Panc1 (cell line): ENCODE results near the gene MARVELD3. TPM values are rescaled to one million over a fixed set of nuclear protein-coding genes. Genes with fewer than 3 reads are reported as not detected.
"Not testable (repeated sequence)": the region's sequence is repeated elsewhere in the genome, so short reads cannot be mapped to it uniquely, and the experiment has no call there.

Source experiments
- ATAC-seq: fragments of 200-7000 bp; cut with Tn5 transposase; 2 replicates; pipeline ENCODE4 v1.9.1; 2020; ENCODE audit warnings: mild to moderate bottlenecking, moderate library complexity
- BruUV-seq: library from RNA; stranded (reverse); fragments of 400-500 nt; replicated peaks from 2 replicates; lab custom pipeline; 2021; lab: Mats Ljungman, UMichigan
- CTCF ChIA-PET: fragments of 300-600 bp; sonication (Branson Sonifier 250); formaldehyde crosslinking; loops from one replicate; lab custom pipeline; 2022; ENCODE audit warnings: antibody characterized with exemption; lab: Charles Lee
- POLR2A ChIA-PET: fragments of 300-600 bp; sonication (Branson Sonifier 250); formaldehyde crosslinking; loops from one replicate; lab custom pipeline; 2022; ENCODE audit warnings: antibody characterized with exemption; lab: Charles Lee
- DNase-seq: peaks from one replicate; pipeline ENCODE4 v3.0.0-alpha.2; 2010; ENCODE audit warnings: low read depth, low spot score
- H3K27ac ChIP-seq: 2 replicates; pipeline ENCODE4 v1.5.1; 2011; ENCODE audit warnings: mild to moderate bottlenecking, low read length, inconsistent platforms
- H3K27me3 ChIP-seq: fragments of 200-500 bp; sonication (Bioruptor generic); 2 replicates; pipeline ENCODE4 v1.6.0; 2014; ENCODE audit warnings: low read length, inconsistent platforms; ENCODE audit not compliant: control insufficient read depth, insufficient read depth
- H3K36me3 ChIP-seq: fragments of 200-500 bp; sonication (Bioruptor generic); 2 replicates; pipeline ENCODE4 v1.5.1; 2014; ENCODE audit warnings: inconsistent platforms, mild to moderate bottlenecking, low read length, moderate library complexity; ENCODE audit not compliant: control insufficient read depth, insufficient read depth
- H3K4me1 ChIP-seq: 2 replicates; pipeline ENCODE4 v1.5.1; 2011; ENCODE audit warnings: inconsistent platforms, mild to moderate bottlenecking, low read length, moderate library complexity; ENCODE audit not compliant: control insufficient read depth, insufficient read depth
- H3K4me3 ChIP-seq, 2 experiments: 2 replicates each; pipeline ENCODE4 v1.5.1; 2011 to 2012; ENCODE audit warnings: low read depth in 2 of 2, low read length in 2 of 2, mild to moderate bottlenecking in 2 of 2, inconsistent platforms in 1 of 2, moderate library complexity in 1 of 2
- H3K9me3 ChIP-seq: fragments of 200-500 bp; sonication (Bioruptor generic); 2 replicates; pipeline ENCODE4 v1.5.1; 2014; ENCODE audit warnings: low read depth, mild to moderate bottlenecking, inconsistent platforms, low read length, moderate library complexity; ENCODE audit not compliant: control insufficient read depth, insufficient read depth
- POLR2AphosphoS5 ChIP-seq: IDR thresholded peaks from 2 replicates; pipeline ENCODE4 v1.6.1; 2012; ENCODE audit warnings: mild to moderate bottlenecking, low read depth, low read length, moderate library complexity
- SIN3A ChIP-seq: IDR thresholded peaks from 2 replicates; pipeline ENCODE4 v1.6.1; 2012; ENCODE audit warnings: low read depth, mild to moderate bottlenecking, low read length, moderate library complexity, borderline replicate concordance; ENCODE audit not compliant: insufficient read depth
- TCF7L2 ChIP-seq: IDR thresholded peaks from 2 replicates; pipeline ENCODE4 v1.6.1; 2011; ENCODE audit warnings: mild to moderate bottlenecking, low read depth, low read length, inconsistent platforms
- in situ Hi-C: cut with HindIII; loops from 2 replicates; pipeline ENCODE4 v1.10.0; 2016; ENCODE audit warnings: low sequenced_read_pairs, low pct_unique_long_range_greater_than_20kb
- intact Hi-C: fragments of 100-400 bp; cut with micrococcal nuclease; formaldehyde crosslinking; loops from one replicate; pipeline ENCODE4 v1.10.0; 2022; ENCODE audit not compliant: unreplicated experiment
- total RNA-seq: library from RNA; stranded (reverse); gene quantifications from one replicate; pipeline ENCODE4 v1.2.1, GENCODE V29; 2021; ENCODE audit not compliant: unreplicated experiment
- TF ChIP-seq, protein P1 (sequence below), 2 experiments: IDR thresholded peaks; 2 replicates each; pipeline ENCODE4 v1.6.1; 2011 to 2012; ENCODE audit warnings: low read depth in 2 of 2, control low read depth in 1 of 2, low read length in 1 of 2, mild to moderate bottlenecking in 1 of 2, moderate library complexity in 1 of 2; ENCODE audit not compliant: insufficient read depth in 1 of 2
- TF ChIP-seq, protein P2 (sequence below): fragments of 450-650 bp; IDR thresholded peaks from 2 replicates; pipeline ENCODE4 v1.5.1; 2017; ENCODE audit warnings: mild to moderate bottlenecking

Gene MARVELD3
- total RNA-seq, 1 experiment from 2014 or later: 0.08 TPM

DNA sequence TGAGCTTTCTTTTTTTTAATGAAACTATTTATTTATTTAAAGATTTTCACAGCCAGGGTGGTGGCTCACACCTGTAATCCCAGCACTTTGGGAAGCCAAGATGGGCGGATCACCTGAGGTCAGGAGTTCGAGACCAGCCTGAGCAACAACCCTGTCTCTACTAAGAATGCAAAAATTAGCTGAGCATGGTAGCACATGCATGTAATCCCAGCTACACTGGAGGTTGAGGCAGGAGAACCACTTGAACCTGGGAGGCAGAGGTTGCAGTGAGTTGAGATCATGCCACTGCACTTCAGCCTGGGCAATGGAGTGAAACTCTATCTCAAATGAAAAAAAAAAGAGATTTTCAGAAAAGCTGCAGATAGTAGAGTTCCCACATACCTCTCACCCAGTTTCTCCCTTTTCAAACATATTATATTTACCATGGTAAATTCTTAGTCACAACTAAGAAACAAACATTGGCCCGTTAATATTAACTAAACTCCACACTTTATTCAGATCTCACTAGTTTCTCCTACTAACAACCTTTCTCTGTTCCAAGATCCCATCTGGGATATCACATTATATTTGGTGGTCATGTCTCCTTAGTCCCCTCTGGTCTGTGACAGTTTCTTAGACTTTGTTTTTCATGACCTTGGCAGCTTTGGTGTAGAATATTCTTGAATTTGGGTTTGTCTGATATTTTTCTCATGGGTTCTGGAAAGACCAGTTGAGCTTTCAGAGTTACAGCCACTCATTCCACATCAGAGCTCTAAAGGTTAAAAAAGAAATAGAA, 41.3 kb upstream of the MARVELD3 start:
- no peak for ATAC-seq
- intact Hi-C loops: no loop called here
- H3K36me3 ChIP-seq: no peaks in the 10 kb centered on the region
- H3K4me1 ChIP-seq: no peaks in the 10 kb centered on the region
- no peaks in the 10 kb centered on the region for H3K9me3 ChIP-seq
- in situ Hi-C loops: no loop called here
- H3K27me3 ChIP-seq: no peaks in the 10 kb centered on the region; the same call in 1 of the 2 replicates
- H3K27ac ChIP-seq: no peak overlapping the region
- ChIA-PET CTCF (no interaction called here), POLR2A (no interaction called here)
- no peak for DNase-seq
- TF ChIP-seq, protein P1, sequence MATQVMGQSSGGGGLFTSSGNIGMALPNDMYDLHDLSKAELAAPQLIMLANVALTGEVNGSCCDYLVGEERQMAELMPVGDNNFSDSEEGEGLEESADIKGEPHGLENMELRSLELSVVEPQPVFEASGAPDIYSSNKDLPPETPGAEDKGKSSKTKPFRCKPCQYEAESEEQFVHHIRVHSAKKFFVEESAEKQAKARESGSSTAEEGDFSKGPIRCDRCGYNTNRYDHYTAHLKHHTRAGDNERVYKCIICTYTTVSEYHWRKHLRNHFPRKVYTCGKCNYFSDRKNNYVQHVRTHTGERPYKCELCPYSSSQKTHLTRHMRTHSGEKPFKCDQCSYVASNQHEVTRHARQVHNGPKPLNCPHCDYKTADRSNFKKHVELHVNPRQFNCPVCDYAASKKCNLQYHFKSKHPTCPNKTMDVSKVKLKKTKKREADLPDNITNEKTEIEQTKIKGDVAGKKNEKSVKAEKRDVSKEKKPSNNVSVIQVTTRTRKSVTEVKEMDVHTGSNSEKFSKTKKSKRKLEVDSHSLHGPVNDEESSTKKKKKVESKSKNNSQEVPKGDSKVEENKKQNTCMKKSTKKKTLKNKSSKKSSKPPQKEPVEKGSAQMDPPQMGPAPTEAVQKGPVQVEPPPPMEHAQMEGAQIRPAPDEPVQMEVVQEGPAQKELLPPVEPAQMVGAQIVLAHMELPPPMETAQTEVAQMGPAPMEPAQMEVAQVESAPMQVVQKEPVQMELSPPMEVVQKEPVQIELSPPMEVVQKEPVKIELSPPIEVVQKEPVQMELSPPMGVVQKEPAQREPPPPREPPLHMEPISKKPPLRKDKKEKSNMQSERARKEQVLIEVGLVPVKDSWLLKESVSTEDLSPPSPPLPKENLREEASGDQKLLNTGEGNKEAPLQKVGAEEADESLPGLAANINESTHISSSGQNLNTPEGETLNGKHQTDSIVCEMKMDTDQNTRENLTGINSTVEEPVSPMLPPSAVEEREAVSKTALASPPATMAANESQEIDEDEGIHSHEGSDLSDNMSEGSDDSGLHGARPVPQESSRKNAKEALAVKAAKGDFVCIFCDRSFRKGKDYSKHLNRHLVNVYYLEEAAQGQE (IDR thresholded peaks at IDR 0.05; ENCODE audit: insufficient read depth in 1 of 2, low read depth in 2 of 2, low read length in 1 of 2): no peak
- no peak for TF ChIP-seq TCF7L2
- TF ChIP-seq POLR2AphosphoS5: no peak
- TF ChIP-seq SIN3A: no peak
- TF ChIP-seq, protein P2, sequence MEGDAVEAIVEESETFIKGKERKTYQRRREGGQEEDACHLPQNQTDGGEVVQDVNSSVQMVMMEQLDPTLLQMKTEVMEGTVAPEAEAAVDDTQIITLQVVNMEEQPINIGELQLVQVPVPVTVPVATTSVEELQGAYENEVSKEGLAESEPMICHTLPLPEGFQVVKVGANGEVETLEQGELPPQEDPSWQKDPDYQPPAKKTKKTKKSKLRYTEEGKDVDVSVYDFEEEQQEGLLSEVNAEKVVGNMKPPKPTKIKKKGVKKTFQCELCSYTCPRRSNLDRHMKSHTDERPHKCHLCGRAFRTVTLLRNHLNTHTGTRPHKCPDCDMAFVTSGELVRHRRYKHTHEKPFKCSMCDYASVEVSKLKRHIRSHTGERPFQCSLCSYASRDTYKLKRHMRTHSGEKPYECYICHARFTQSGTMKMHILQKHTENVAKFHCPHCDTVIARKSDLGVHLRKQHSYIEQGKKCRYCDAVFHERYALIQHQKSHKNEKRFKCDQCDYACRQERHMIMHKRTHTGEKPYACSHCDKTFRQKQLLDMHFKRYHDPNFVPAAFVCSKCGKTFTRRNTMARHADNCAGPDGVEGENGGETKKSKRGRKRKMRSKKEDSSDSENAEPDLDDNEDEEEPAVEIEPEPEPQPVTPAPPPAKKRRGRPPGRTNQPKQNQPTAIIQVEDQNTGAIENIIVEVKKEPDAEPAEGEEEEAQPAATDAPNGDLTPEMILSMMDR: no peak
- no peak overlapping the region for H3K4me3 ChIP-seq
- no TSS peak for BruUV-seq

DNA sequence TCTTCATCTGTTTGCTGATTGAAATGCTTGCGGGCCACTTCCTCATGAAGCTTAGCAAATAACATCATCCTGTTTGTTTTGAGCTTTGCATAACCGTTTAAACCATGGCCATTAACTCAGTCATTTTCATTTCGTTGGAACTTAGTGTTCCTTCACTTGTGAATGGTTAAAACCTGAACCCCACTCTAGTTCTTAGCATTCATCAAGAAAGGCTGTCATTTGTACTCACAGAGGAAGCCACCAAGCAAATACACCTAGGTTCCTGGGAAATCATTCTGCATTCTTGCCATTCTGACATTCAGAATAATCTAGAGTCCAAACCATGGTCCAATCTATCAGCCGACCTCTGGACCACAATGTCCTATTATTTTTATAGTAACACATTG, 40.7 kb upstream of the MARVELD3 start:
- ChIA-PET POLR2A (no interaction called here), CTCF (no interaction called here)
- BruUV-seq: no TSS peak
- ATAC-seq (no peak), DNase-seq (no peak)
- intact Hi-C loops: no loop called here
- H3K4me1 ChIP-seq: no peaks in the 10 kb centered on the region
- TF ChIP-seq SIN3A (no peak), POLR2AphosphoS5 (no peak)
- TF ChIP-seq, protein P1 (IDR thresholded peaks at IDR 0.05; ENCODE audit: insufficient read depth in 1 of 2, low read depth in 2 of 2, low read length in 1 of 2): no peak
- H3K4me3 ChIP-seq: no peak overlapping the region
- in situ Hi-C loops: no loop called here
- no peaks in the 10 kb centered on the region; the same call in 1 of the 2 replicates for H3K27me3 ChIP-seq
- no peak overlapping the region for H3K27ac ChIP-seq
- H3K9me3 ChIP-seq: no peaks in the 10 kb centered on the region
- H3K36me3 ChIP-seq: no peaks in the 10 kb centered on the region

DNA sequence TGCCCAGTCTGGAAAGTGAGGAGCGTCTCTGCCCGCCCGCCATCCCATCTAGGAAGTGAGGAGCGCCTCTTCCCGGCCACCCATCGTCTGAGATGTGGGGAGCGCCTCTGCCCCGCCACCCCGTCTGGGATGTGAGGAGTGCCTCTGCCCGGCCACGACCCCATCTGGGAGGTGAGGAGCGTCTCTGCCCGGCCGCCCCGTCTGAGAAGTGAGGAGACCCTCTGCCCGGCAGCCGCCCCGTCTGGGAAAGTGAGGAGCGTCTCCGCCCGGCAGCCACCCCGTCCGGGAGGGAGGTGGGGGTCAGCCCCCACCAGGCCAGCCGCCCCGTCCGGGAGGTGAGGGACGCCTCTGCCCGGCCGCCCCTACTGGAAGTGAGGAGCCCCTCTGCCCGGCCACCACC, 36.6 kb upstream of the MARVELD3 start:
- H3K36me3 ChIP-seq, DNase-seq, H3K27me3 ChIP-seq, H3K27ac ChIP-seq, H3K9me3 ChIP-seq, CTCF ChIA-PET, in situ Hi-C loops, H3K4me3 ChIP-seq, BruUV-seq, ATAC-seq, intact Hi-C loops, H3K4me1 ChIP-seq, POLR2A ChIA-PET: not testable (repeated sequence)

DNA sequence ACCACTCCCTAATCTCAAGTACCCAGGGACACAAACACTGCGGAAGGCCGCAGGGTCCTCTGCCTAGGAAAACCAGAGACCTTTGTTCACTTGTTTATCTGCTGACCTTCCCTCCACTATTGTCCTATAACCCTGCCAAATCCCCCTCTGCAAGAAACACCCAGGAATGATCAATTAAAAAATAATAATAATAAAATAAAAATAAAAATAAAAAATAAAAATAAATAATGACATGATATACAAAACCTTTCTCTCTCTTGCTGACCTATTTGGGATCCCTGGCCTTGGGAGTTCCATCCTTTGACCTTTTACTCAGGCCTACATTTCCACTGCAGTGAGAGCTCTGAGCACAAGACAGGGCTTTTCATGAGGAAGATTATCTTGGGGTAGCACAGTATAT, 35.9 kb upstream of the MARVELD3 start:
- in situ Hi-C loops, CTCF ChIA-PET, intact Hi-C loops, DNase-seq, H3K9me3 ChIP-seq, H3K4me3 ChIP-seq, ATAC-seq, H3K36me3 ChIP-seq, BruUV-seq, H3K27me3 ChIP-seq, H3K4me1 ChIP-seq, H3K27ac ChIP-seq, POLR2A ChIA-PET: not testable (repeated sequence)
